KG1 (cell line): ENCODE results near the gene ZBTB7C.

Source experiments
- DNase-seq: peaks from one replicate; lab custom pipeline; 2025; lab: John Stamatoyannopoulos, UW

ZBTB7C gene

GRCh38 chr18:48323151-48323550 is 86.0 kb downstream of the ZBTB7C start:
- no peak for DNase-seq

GRCh38 chr18:48321536-48321935 is 87.6 kb downstream of the ZBTB7C start:
- no peak for DNase-seq

- no peak for DNase-seq
Measured at GRCh38 chr18:48321121-48321520, 88.1 kb downstream of the ZBTB7C start.

GRCh38 chr18:48320639-48320945 is 88.6 kb downstream of the ZBTB7C start:
- no peak for DNase-seq

GRCh38 chr18:48319801-48320638 is 89.2 kb downstream of the ZBTB7C start:
- no peak for DNase-seq

GRCh38 chr18:48318436-48318835 is 90.7 kb downstream of the ZBTB7C start:
- no peak for DNase-seq

GRCh38 chr18:48317781-48318381 is 91.3 kb downstream of the ZBTB7C start:
- DNase-seq = no peak

- DNase-seq = no peak
Measured at GRCh38 chr18:48316177-48316576, 93.0 kb downstream of the ZBTB7C start.

- no peak for DNase-seq
Measured at GRCh38 chr18:48314690-48315089, 94.5 kb downstream of the ZBTB7C start.

- DNase-seq = no peak
Measured at GRCh38 chr18:48313792-48314191, 95.4 kb downstream of the ZBTB7C start.

- DNase-seq = no peak
Measured at GRCh38 chr18:48312066-48312465, 97.1 kb downstream of the ZBTB7C start.

GRCh38 chr18:48310999-48311398 is 98.2 kb downstream of the ZBTB7C start:
- DNase-seq = no peak

GRCh38 chr18:48310353-48310752 is 98.8 kb downstream of the ZBTB7C start:
- no peak for DNase-seq

- DNase-seq = no peak
Measured at GRCh38 chr18:48308755-48309575, 100.2 kb downstream of the ZBTB7C start.

- DNase-seq = no peak
Measured at GRCh38 chr18:48308027-48308635, 101.1 kb downstream of the ZBTB7C start.

GRCh38 chr18:48306838-48307237 is 102.3 kb downstream of the ZBTB7C start:
- no peak for DNase-seq

GRCh38 chr18:48304906-48305693 is 104.1 kb downstream of the ZBTB7C start:
- DNase-seq = no peak

GRCh38 chr18:48303883-48304282 is 105.3 kb downstream of the ZBTB7C start:
- DNase-seq = no peak

- DNase-seq = no peak
Measured at GRCh38 chr18:48302736-48303135, 106.4 kb downstream of the ZBTB7C start.

GRCh38 chr18:48300463-48300961 is 108.7 kb downstream of the ZBTB7C start:
- DNase-seq = no peak

- no peak for DNase-seq
Measured at GRCh38 chr18:48297139-48297538, 112.0 kb downstream of the ZBTB7C start.
